Measurements from ENCODE around the gene MS4A18.

DNA sequence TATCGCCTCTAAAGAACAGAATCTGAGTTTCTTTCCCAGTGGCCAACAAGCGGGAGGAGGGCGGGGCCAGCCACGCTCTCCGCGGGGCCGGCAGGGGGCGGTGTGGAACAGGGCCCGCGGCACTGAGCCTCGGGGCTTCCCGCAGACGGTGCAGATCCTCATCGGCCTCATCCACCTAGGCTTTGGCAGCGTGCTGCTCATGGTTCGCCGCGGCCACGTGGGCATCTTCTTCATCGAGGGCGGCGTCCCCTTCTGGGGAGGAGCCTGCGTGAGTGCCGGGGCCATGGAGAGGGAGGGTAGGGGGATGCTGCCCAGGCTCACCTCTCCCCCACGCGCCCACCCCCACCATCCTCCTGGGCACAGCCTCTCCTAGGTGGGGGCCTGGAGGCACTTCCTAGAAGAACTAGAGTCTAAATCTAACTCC, 42.9 kb downstream of the MS4A18 start:
- TF ChIP-seq, protein P1, sequence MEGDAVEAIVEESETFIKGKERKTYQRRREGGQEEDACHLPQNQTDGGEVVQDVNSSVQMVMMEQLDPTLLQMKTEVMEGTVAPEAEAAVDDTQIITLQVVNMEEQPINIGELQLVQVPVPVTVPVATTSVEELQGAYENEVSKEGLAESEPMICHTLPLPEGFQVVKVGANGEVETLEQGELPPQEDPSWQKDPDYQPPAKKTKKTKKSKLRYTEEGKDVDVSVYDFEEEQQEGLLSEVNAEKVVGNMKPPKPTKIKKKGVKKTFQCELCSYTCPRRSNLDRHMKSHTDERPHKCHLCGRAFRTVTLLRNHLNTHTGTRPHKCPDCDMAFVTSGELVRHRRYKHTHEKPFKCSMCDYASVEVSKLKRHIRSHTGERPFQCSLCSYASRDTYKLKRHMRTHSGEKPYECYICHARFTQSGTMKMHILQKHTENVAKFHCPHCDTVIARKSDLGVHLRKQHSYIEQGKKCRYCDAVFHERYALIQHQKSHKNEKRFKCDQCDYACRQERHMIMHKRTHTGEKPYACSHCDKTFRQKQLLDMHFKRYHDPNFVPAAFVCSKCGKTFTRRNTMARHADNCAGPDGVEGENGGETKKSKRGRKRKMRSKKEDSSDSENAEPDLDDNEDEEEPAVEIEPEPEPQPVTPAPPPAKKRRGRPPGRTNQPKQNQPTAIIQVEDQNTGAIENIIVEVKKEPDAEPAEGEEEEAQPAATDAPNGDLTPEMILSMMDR (IDR thresholded peaks at IDR 0.05): no peak
- TF ChIP-seq POLR2A (IDR thresholded peaks at IDR 0.05) (no peak), EP300 (IDR thresholded peaks at IDR 0.05) (no peak)

Measured in ovary (tissue), 3 donors.